Activated naive CD4-positive, alpha-beta T cell treated with Interleukin-2 at 50 U/mL for 16 hours (primary cell): Measurements from ENCODE around the gene CARMIL1.
"Not testable (repeated sequence)": the region's sequence is repeated elsewhere in the genome, so short reads cannot be mapped to it uniquely, and the experiment has no call there.

Experiments
- DNase-seq: peaks from one replicate; pipeline ENCODE4 v3.0.0-alpha.2; 2020

Gene CARMIL1

GRCh38 chr6:25414755-25415154 lies 135.6 kb downstream of the CARMIL1 start:
- no peak for DNase-seq

- DNase-seq, result no peak
Observed at GRCh38 chr6:25415274-25415673, 136.1 kb downstream of the CARMIL1 start.

- DNase-seq, result no peak
Observed at GRCh38 chr6:25415701-25416100, 136.5 kb downstream of the CARMIL1 start.

- DNase-seq, result no peak
Observed at GRCh38 chr6:25417046-25417605, 138.0 kb downstream of the CARMIL1 start.

- DNase-seq, result no peak
Observed at GRCh38 chr6:25418454-25419052, 139.4 kb downstream of the CARMIL1 start.

GRCh38 chr6:25419879-25420278 lies 140.7 kb downstream of the CARMIL1 start:
- no peak for DNase-seq

- DNase-seq, result no peak
Observed at GRCh38 chr6:25423358-25423757, 144.2 kb downstream of the CARMIL1 start.

GRCh38 chr6:25424303-25424702 lies 145.1 kb downstream of the CARMIL1 start:
- no peak for DNase-seq

- no peak for DNase-seq
Observed at GRCh38 chr6:25427549-25427948, 148.4 kb downstream of the CARMIL1 start.

- DNase-seq, result no peak
Observed at GRCh38 chr6:25428758-25429317, 149.7 kb downstream of the CARMIL1 start.

- DNase-seq, result no peak
Observed at GRCh38 chr6:25431306-25431974, 152.3 kb downstream of the CARMIL1 start.

GRCh38 chr6:25431975-25432307 lies 152.8 kb downstream of the CARMIL1 start:
- no peak for DNase-seq

GRCh38 chr6:25434921-25435320 lies 155.7 kb downstream of the CARMIL1 start:
- DNase-seq, result no peak

- DNase-seq, result no peak
Observed at GRCh38 chr6:25435416-25435985, 156.3 kb downstream of the CARMIL1 start.

GRCh38 chr6:25436760-25437159 lies 157.6 kb downstream of the CARMIL1 start:
- DNase-seq, result no peak

GRCh38 chr6:25439368-25439767 lies 160.2 kb downstream of the CARMIL1 start:
- no peak for DNase-seq

GRCh38 chr6:25441663-25442270 lies 162.6 kb downstream of the CARMIL1 start:
- no peak for DNase-seq

- DNase-seq, result no peak
Observed at GRCh38 chr6:25442898-25443297, 163.7 kb downstream of the CARMIL1 start.

GRCh38 chr6:25444521-25444920 lies 165.3 kb downstream of the CARMIL1 start:
- DNase-seq, result not testable (repeated sequence)

- DNase-seq, result no peak
Observed at GRCh38 chr6:25446830-25447569, 167.8 kb downstream of the CARMIL1 start.

- no peak for DNase-seq
Observed at GRCh38 chr6:25447570-25447929, 168.4 kb downstream of the CARMIL1 start.

- no peak for DNase-seq
Observed at GRCh38 chr6:25448965-25449538, 169.9 kb downstream of the CARMIL1 start.

GRCh38 chr6:25449774-25450173 lies 170.6 kb downstream of the CARMIL1 start:
- DNase-seq, result no peak
